ENCODE data around the gene VCX3B. TPM values are rescaled to one million over a fixed set of nuclear protein-coding genes. Genes with fewer than 3 reads are reported as not detected.

Gene VCX3B
- total RNA-seq, 1 experiment from 2014 or later = not detected

- no peaks in the 10 kb centered on the region for H3K27me3 Mint-ChIP-seq (ENCODE audit: unreplicated experiment)
- no peaks in the 10 kb centered on the region for H3K4me1 Mint-ChIP-seq (ENCODE audit: low read depth, unreplicated experiment)
- CTCF ChIA-PET = no interaction called here
- intact Hi-C loops (cut with micrococcal nuclease; ENCODE audit: unreplicated experiment) = no loop called here
- no TSS peak for BruUV-seq (replicated peaks)
- no peaks in the 10 kb centered on the region for H3K36me3 Mint-ChIP-seq (ENCODE audit: insufficient read depth, unreplicated experiment)
- TF ChIP-seq, protein P1, sequence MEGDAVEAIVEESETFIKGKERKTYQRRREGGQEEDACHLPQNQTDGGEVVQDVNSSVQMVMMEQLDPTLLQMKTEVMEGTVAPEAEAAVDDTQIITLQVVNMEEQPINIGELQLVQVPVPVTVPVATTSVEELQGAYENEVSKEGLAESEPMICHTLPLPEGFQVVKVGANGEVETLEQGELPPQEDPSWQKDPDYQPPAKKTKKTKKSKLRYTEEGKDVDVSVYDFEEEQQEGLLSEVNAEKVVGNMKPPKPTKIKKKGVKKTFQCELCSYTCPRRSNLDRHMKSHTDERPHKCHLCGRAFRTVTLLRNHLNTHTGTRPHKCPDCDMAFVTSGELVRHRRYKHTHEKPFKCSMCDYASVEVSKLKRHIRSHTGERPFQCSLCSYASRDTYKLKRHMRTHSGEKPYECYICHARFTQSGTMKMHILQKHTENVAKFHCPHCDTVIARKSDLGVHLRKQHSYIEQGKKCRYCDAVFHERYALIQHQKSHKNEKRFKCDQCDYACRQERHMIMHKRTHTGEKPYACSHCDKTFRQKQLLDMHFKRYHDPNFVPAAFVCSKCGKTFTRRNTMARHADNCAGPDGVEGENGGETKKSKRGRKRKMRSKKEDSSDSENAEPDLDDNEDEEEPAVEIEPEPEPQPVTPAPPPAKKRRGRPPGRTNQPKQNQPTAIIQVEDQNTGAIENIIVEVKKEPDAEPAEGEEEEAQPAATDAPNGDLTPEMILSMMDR (IDR thresholded peaks at IDR 0.05; ENCODE audit: unreplicated experiment) = no peak
- no peak overlapping the region for H3K27ac Mint-ChIP-seq (ENCODE audit: unreplicated experiment)
- H3K4me3 Mint-ChIP-seq (ENCODE audit: low read depth, unreplicated experiment) = no peak overlapping the region
- no peak for DNase-seq
- H3K9me3 Mint-ChIP-seq (ENCODE audit: low read depth, unreplicated experiment) = peaks cover 7% of the 10 kb centered on the region
Observed at GRCh38 chrX:8504451-8504850, 39.8 kb downstream of the VCX3B start.

Data from Calu3 (cell line).